GM19452 (cell line): ENCODE results near the gene ALPK1.
"Not testable (repeated sequence)": the region's sequence is repeated elsewhere in the genome, so short reads cannot be mapped to it uniquely, and the experiment has no call there.

Experiments
- ATAC-seq: cut with Tn5 transposase; IDR thresholded peaks from one replicate; pipeline ENCODE4 v1.9.1; 2021; ENCODE audit not compliant: unreplicated experiment

The ALPK1 gene

DNA sequence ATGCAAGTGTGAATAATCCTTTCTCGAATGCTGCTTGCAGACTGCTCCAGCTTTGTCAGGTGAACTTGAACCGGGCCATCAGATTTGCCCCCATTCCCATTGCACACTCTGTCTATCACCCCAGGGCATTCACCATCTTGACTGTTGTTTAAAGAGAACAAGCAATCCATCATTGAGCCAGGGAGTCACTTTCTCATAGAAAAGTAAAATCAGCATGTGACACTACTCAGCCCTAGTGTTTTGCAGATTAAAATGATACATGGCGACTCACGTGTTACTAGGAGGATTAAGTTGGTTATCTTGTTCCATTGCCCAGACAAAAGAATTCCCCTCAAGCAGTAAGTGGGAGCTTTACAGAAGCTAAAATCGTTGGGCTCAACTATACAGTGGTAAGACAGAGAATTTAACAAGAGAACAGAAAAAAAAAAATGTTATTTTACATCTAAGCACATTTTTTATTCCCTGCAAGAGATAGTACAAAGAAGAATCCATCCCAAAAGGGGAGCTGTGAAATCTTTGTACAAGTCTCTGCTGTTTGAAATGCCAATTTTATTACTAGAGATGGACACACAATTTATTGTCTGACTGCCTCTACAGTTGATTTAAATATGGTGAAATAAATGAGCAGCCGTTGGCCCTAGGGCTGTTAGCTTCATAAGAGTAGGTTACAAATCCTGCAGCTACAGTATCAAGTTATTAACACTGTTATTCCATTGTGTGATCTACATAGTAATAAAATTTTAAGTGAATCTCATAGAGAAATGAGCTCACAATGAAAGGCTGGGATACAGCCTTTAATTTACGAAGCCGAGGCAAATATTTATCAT, 151.3 kb downstream of the ALPK1 start:
- no peak for ATAC-seq

DNA sequence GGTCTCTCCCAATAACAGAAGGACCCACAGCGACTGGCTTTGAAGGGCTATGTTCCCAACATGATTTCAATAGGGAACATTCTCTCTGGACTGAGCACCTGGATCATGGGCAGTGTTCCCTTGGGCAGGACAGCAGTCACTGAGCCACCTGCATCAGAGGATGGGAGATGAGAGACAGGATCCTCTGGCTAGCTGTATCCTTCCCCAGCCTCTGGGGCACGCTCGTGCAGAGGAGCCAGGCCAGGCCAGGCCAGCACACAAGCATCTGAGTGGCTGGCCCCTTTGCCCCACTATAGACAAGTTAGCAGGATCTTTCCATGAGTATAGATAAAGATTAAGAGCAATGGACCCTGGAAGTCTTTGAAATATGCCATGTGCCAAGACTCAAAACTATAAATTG, 152.5 kb downstream of the ALPK1 start:
- no peak for ATAC-seq

DNA sequence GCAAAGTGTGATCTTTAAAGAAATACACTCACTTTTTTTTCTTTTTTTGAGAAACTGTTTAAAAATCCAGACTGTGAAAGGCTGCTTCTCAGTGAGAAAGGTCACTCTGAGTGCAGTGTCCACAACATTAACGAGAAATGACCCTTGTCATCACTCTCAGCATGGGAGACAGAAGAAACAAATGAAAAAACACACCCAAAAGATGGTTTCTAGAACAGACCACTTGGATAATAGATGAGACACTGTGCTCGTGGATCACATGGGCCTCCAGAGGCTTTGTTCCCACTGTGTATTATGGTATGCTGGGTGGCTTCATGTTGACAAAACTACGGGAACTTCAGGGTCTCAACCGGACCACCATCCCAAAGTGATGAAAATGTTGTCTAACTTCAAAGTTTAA, 153.9 kb downstream of the ALPK1 start:
- no peak for ATAC-seq

GRCh38 chr4:112451831-112452230, 154.7 kb downstream of the ALPK1 start:
- no peak for ATAC-seq

- no peak for ATAC-seq
Measured at GRCh38 chr4:112453321-112453720, 156.2 kb downstream of the ALPK1 start.

DNA sequence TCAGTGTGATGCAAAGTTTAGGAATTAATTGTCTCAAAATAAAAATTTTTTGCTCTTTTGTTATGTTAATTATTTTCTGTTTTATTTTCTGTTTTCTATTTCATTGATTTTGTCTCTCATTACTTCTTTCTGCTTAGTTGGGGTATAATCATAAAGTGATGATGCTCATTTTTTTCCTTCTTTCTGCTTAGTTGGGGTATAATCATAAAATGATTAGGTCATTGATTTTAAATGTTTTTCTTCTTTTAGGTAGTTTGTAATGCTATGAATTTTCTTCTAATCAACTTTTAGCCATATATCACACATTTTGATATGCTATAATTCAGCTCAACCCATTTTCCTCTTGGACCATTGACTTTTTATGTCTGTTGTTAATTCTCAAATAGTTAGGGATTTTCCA, 175.1 kb downstream of the ALPK1 start:
- no peak for ATAC-seq

- no peak for ATAC-seq
Measured at GRCh38 chr4:112473985-112474384, 176.8 kb downstream of the ALPK1 start.

- no peak for ATAC-seq
Measured at GRCh38 chr4:112485930-112486329, 188.8 kb downstream of the ALPK1 start.

- ATAC-seq, result not testable (repeated sequence)
Measured at GRCh38 chr4:112490808-112491207, 193.6 kb downstream of the ALPK1 start.
